ENCODE measurements around the gene IQCF2.

IQCF2 gene

DNA sequence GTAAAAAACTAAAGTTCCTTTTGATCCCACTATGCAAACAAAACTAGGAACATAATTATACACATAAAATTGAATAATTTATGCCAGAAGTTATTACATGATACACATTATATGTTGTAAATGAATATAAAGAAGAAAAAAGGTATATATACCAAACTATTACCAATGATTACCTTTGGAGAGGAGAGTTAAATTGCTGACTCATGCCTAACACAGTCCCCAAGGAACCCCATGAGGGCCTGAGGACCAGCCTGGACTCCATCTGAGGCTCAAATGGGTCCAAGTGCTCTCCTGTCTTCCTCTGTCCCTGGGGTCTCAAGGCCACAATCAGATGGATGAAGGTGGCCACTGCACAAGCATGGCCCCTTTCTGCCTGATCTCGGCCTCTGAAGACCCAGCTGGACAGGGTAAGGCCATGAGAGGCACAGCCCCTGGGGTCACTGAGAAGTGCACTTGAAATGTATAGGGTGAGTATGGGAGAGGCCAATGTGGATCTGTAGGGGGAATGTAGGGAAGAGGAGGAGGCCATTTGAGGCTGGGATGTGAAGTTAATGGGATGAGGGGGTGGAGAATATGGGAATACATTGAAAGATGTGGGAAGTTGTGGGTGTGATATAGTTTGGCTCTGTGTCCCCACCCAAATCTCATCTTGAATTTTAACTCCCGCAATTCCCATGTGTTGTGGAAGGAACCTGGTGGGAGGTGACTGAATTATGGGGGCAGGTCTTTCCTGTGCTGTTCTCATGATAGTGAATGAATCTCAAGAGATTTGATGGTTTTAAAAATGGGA is 42.8 kb downstream of the IQCF2 start:
- Histone ChIP-seq H3K9me3 (peaks cover 0 to 15% (median 0%) of the 10 kb centered on the region in 3 donors), H3K27me3 (no peaks in the 10 kb centered on the region), H3K4me3 (no peak overlapping the region), H3K36me3 (no peaks in the 10 kb centered on the region), H3K4me1 (no peaks in the 10 kb centered on the region), H3K27ac (no peak overlapping the region)
- intact Hi-C loops (cut with DNase I; ENCODE audit: low total_unique reads) = no loop called here
- no peak for TF ChIP-seq CTCF (IDR thresholded peaks at IDR 0.05)
- no peak for DNase-seq

DNA sequence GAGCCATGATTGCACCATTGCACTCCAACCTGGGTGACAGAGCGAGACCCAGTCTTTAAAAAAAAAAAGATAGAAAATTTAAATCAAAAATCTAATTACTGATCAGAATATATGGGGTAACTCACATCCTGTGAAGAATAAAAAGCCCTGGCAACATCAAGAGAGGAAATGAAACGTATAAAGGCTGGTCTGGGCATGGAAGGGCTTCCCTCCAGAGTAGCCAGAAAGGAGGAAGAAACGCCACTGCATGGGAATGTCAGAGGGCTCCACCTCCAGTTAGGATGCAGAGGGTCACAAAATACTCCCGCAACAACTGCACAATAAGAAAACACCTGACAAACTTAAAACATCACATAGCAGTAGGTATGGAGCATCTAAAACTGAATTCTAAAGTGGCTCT is 46.6 kb downstream of the IQCF2 start:
- Histone ChIP-seq H3K4me1 (no peaks in the 10 kb centered on the region), H3K4me3 (no peak overlapping the region), H3K36me3 (no peaks in the 10 kb centered on the region), H3K27me3 (no peaks in the 10 kb centered on the region), H3K27ac (no peak overlapping the region), H3K9me3 (peaks cover 0 to 15% (median 0%) of the 10 kb centered on the region in 3 donors)
- TF ChIP-seq CTCF (IDR thresholded peaks at IDR 0.05) = no peak
- intact Hi-C loops (cut with DNase I; ENCODE audit: low total_unique reads) = no loop called here
- DNase-seq = no peak

Measured in tibial artery (tissue), 4 donors.